ENCODE data around the gene SH2D5.

DNA sequence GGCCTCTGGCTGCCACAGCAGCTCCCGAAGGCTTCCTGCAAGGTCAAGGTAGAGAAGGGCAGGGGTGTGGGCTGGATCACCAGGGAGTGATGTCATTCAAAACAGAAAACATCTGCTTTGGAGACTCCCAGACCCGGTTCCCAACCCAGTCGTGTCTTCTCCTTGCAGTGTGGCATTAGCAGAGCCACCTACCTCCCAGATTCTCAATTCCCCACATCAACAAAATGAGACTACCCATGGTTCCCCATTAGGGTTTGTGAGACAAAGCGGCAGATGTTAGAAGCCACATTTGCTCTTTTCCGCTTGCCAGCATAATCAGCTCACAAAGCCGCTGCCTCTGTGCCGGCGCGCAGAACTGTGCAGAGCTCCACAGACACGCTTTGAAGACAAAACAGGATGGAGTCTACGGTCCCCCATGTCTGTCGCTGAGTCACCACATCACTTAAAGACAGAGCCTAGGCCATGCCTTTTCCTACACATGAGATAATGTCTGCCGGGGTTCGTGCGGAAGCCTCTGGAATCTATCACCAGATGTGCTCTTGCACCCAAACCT, 27.2 kb downstream of the SH2D5 start:
- no peak for TF ChIP-seq POLR2A (IDR thresholded peaks at IDR 0.05)
- TF ChIP-seq, protein P1, sequence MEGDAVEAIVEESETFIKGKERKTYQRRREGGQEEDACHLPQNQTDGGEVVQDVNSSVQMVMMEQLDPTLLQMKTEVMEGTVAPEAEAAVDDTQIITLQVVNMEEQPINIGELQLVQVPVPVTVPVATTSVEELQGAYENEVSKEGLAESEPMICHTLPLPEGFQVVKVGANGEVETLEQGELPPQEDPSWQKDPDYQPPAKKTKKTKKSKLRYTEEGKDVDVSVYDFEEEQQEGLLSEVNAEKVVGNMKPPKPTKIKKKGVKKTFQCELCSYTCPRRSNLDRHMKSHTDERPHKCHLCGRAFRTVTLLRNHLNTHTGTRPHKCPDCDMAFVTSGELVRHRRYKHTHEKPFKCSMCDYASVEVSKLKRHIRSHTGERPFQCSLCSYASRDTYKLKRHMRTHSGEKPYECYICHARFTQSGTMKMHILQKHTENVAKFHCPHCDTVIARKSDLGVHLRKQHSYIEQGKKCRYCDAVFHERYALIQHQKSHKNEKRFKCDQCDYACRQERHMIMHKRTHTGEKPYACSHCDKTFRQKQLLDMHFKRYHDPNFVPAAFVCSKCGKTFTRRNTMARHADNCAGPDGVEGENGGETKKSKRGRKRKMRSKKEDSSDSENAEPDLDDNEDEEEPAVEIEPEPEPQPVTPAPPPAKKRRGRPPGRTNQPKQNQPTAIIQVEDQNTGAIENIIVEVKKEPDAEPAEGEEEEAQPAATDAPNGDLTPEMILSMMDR (IDR thresholded peaks at IDR 0.05): no peak
- no peak for TF ChIP-seq EP300 (IDR thresholded peaks at IDR 0.05)

All from ovary (tissue), 3 donors.